ENCODE data around the gene PPP2R2B.
"Not testable (repeated sequence)": the region's sequence is repeated elsewhere in the genome, so short reads cannot be mapped to it uniquely, and the experiment has no call there.

Gene PPP2R2B

DNA sequence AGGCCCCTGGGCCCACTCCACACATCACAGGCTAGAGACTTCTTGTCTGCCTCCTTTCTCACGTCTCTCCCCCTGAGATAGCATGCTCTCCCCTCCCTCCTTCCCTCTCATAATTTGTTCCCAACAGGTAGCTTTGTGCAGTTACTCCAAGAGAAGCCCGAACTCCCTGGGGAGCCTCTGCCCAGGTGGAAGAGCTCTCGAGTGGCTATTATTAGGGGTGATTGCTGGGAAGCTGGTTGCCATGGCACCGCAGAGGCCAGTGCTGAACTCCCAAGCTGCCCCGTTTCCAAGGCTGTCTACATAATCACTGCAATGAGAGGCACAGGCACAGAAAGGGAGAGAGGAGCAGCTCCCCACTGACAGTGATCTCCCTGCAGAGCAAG is 257.9 kb downstream of the PPP2R2B start:
- no peaks in the 10 kb centered on the region for H3K4me1 ChIP-seq (ENCODE audit: control insufficient read depth in 1 of 2, insufficient read depth in 1 of 2, low read depth in 1 of 2, low read length in 1 of 2)
- H3K27ac ChIP-seq, result no peak overlapping the region
- H3K4me3 ChIP-seq (ENCODE audit: low read depth in 1 of 2, low read length in 1 of 2), result no peak overlapping the region
- TF ChIP-seq, protein P1, sequence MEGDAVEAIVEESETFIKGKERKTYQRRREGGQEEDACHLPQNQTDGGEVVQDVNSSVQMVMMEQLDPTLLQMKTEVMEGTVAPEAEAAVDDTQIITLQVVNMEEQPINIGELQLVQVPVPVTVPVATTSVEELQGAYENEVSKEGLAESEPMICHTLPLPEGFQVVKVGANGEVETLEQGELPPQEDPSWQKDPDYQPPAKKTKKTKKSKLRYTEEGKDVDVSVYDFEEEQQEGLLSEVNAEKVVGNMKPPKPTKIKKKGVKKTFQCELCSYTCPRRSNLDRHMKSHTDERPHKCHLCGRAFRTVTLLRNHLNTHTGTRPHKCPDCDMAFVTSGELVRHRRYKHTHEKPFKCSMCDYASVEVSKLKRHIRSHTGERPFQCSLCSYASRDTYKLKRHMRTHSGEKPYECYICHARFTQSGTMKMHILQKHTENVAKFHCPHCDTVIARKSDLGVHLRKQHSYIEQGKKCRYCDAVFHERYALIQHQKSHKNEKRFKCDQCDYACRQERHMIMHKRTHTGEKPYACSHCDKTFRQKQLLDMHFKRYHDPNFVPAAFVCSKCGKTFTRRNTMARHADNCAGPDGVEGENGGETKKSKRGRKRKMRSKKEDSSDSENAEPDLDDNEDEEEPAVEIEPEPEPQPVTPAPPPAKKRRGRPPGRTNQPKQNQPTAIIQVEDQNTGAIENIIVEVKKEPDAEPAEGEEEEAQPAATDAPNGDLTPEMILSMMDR (IDR thresholded peaks at IDR 0.05), result no peak
- no peaks in the 10 kb centered on the region for H3K9me3 ChIP-seq
- no peaks in the 10 kb centered on the region for H3K36me3 ChIP-seq
- no peaks in the 10 kb centered on the region for H3K27me3 ChIP-seq

DNA sequence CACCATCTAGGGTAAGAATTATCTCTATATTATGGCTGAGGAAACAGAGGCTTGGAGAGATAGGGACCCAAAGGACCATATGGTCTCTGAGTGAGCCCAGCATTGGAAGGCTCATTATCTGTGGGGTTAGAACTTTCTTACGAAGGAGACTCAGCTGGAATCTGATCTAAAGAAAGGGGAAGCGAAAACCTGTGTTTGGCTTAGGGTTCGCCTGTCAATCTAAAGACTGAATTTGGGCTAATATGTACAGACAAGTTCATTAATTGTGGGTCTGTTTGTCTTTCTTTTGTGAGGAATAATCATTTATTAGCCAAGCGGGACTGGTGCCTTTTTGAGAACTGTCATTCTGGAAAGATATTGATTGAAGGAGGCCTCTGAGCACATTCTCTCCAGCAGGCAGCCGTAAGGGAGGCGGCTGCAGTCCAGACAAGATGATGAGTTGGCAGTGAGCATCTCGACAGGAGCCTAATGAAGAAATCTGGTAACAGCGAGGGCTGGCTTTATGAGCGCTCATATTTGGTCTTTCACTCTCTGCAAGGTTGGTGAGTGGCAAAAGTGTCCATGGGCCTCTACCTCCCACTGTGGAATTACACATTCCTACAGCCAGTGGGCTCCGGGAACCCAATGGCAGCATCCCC is 258.4 kb downstream of the PPP2R2B start:
- TF ChIP-seq, protein P1 (IDR thresholded peaks at IDR 0.05), result no peak
- Histone ChIP-seq H3K4me3 (ENCODE audit: low read depth in 1 of 2, low read length in 1 of 2) (no peak overlapping the region), H3K9me3 (no peaks in the 10 kb centered on the region), H3K36me3 (no peaks in the 10 kb centered on the region), H3K27me3 (no peaks in the 10 kb centered on the region), H3K4me1 (ENCODE audit: control insufficient read depth in 1 of 2, insufficient read depth in 1 of 2, low read depth in 1 of 2, low read length in 1 of 2) (no peaks in the 10 kb centered on the region), H3K27ac (no peak overlapping the region)

DNA sequence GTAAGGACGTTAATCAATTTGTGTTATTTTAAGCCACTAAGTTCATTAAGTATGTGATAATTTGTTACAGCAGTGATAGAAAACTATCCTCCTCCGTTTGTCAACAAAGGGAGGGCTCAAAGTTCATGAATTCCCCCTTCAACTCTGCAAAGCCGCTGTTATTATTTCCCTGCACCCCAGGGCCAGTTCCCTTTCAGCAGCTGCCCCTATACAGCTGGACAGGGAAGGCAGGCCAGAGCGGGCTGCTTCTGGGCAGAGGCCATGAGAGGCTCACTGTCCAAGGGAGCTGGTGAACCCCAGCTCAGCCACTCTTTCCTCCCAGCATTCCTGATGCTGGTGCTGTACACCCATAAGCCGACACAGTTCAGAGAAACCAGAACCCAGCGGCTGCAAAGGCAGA is 260.1 kb downstream of the PPP2R2B start:
- no peak overlapping the region for H3K27ac ChIP-seq
- H3K27me3 ChIP-seq, result no peaks in the 10 kb centered on the region
- H3K36me3 ChIP-seq, result no peaks in the 10 kb centered on the region
- no peak overlapping the region for H3K4me3 ChIP-seq (ENCODE audit: low read depth in 1 of 2, low read length in 1 of 2)
- no peaks in the 10 kb centered on the region for H3K9me3 ChIP-seq
- TF ChIP-seq, protein P1 (IDR thresholded peaks at IDR 0.05), result no peak
- H3K4me1 ChIP-seq (ENCODE audit: control insufficient read depth in 1 of 2, insufficient read depth in 1 of 2, low read depth in 1 of 2, low read length in 1 of 2), result no peaks in the 10 kb centered on the region

DNA sequence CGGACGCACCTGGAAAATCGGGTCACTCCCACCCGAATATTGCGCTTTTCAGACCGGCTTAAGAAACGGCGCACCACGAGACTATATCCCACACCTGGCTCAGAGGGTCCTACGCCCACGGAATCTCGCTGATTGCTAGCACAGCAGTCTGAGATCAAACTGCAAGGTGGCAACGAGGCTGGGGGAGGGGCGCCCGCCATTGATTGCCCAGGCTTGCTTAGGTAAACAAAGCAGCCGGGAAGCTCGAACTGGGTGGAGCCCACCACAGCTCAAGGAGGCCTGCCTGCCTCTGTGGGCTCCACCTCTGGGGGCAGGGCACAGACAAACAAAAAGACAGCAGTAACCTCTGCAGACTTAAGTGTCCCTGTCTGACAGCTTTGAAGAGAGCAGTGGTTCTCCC is 268.8 kb downstream of the PPP2R2B start:
- not testable (repeated sequence) for H3K4me3 ChIP-seq (ENCODE audit: low read depth in 1 of 2, low read length in 1 of 2); H3K27me3 ChIP-seq; H3K4me1 ChIP-seq (ENCODE audit: control insufficient read depth in 1 of 2, insufficient read depth in 1 of 2, low read depth in 1 of 2, low read length in 1 of 2); H3K9me3 ChIP-seq; H3K36me3 ChIP-seq; H3K27ac ChIP-seq

DNA sequence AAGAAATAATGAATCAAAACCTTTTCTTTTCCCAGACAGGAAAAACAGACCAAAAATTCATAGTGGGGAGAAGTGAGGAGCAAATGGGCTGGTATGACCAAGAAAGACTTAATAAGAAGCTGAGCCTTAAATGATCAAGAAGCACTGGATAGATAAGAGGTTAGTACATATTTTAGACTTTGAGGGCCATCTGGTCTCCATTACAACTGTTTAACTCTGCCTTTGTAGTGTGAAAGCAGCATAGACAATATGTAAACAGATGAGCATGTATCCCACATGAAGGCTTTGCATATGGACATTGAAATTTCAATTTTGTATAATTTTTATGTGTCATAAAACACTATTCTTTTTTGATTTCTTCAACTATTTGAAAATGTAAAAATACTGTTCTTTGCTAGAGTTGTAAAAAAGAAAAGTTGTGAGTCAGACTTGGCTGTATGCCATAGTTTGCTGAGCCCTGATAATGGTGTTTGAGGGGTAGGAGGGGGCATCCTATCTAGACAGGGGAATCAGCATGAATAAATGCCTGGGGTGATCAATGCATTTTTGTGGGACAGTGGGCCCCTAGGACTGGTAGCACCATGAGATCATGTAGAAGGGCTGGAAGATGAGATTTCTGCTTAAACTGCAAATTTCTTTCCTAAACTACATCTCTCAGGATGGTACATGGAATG is 270.8 kb downstream of the PPP2R2B start:
- TF ChIP-seq, protein P1 (IDR thresholded peaks at IDR 0.05), result no peak
- no peaks in the 10 kb centered on the region for H3K27me3 ChIP-seq
- H3K4me3 ChIP-seq (ENCODE audit: low read depth in 1 of 2, low read length in 1 of 2), result no peak overlapping the region
- no peaks in the 10 kb centered on the region for H3K9me3 ChIP-seq
- H3K36me3 ChIP-seq, result no peaks in the 10 kb centered on the region
- no peak overlapping the region for H3K27ac ChIP-seq
- no peaks in the 10 kb centered on the region for H3K4me1 ChIP-seq (ENCODE audit: control insufficient read depth in 1 of 2, insufficient read depth in 1 of 2, low read depth in 1 of 2, low read length in 1 of 2)

DNA sequence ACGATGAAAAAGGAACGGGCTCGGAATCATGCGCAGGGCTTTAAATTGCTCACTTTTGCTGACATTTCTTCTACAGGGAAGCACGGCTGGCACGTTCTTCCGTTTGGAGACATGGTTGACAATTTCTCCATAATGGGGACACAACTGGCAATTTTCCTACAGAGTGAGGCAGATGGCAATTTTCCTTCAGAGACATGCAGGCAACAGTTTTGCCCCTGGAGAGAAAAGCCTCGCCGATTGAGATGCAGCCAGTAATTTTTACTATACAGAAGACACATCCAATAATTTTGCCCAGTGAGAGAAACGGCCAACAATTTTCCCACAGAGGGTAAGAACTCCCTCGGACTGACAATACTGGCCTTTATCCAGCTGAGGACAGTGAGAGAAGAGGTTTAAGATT is 271.7 kb downstream of the PPP2R2B start:
- no peaks in the 10 kb centered on the region for H3K4me1 ChIP-seq (ENCODE audit: control insufficient read depth in 1 of 2, insufficient read depth in 1 of 2, low read depth in 1 of 2, low read length in 1 of 2)
- no peak overlapping the region for H3K27ac ChIP-seq
- H3K27me3 ChIP-seq, result no peaks in the 10 kb centered on the region
- TF ChIP-seq, protein P1 (IDR thresholded peaks at IDR 0.05), result no peak
- H3K4me3 ChIP-seq (ENCODE audit: low read depth in 1 of 2, low read length in 1 of 2), result no peak overlapping the region
- H3K36me3 ChIP-seq, result no peaks in the 10 kb centered on the region
- H3K9me3 ChIP-seq, result no peaks in the 10 kb centered on the region

All from neutrophil (primary cell).